LNCAP (cell line): ENCODE data around the gene SCP2D1.

Source experiments
- TF ChIP-seq, protein P1 (sequence below): fragments of 450-650 bp; IDR thresholded peaks from 2 replicates; pipeline ENCODE4 v1.5.1; 2017; ENCODE audit warnings: mild to moderate bottlenecking

Gene SCP2D1

GRCh38 chr20:18781509-18781908 is 32.1 kb upstream of the SCP2D1 start:
- TF ChIP-seq, protein P1, sequence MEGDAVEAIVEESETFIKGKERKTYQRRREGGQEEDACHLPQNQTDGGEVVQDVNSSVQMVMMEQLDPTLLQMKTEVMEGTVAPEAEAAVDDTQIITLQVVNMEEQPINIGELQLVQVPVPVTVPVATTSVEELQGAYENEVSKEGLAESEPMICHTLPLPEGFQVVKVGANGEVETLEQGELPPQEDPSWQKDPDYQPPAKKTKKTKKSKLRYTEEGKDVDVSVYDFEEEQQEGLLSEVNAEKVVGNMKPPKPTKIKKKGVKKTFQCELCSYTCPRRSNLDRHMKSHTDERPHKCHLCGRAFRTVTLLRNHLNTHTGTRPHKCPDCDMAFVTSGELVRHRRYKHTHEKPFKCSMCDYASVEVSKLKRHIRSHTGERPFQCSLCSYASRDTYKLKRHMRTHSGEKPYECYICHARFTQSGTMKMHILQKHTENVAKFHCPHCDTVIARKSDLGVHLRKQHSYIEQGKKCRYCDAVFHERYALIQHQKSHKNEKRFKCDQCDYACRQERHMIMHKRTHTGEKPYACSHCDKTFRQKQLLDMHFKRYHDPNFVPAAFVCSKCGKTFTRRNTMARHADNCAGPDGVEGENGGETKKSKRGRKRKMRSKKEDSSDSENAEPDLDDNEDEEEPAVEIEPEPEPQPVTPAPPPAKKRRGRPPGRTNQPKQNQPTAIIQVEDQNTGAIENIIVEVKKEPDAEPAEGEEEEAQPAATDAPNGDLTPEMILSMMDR: no peak

DNA sequence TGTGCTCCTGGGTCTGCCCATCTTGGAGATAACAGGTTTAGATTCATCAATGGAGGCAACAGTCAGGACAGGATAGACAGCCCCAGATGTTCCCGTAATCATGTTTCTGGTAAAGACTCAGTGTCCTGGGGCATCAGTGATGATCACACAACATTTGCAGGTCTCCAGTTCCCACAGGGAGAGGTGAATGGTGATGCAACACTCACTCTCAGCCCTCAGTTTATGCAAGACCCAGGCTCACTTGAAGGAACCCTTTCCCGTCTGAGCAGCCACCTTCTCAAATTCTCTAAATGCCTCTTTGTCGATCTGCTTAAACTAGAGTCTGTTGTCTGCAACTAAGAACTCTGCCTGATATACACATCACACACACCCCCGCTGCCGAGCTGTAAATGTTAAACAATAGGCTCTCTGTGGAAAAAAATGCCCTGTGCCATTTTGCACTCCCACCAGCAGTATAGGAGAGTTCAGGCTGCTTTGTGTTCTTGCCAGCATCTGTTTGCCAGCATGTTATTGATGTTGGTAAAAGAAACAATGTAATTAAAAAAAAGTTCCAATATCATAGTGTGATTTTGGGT is 30.1 kb upstream of the SCP2D1 start:
- TF ChIP-seq, protein P1: no peak

DNA sequence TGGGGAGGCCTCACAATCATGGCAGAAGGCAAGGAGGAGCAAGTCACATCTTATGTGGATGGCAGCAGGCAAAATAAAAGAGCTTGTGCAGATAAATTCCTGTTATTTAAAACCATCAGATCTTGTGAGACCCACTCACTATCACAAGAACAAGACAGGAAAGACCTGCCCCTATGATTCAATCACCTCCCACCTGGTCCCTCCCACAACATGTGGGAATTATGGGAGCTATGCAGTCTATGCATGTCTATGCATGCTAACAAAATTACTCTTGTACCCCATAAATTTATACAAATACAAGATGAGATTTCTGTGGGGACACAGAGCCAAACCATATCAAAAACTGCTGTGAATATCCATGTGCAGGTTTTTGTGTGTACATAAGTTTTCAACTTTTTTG is 25.6 kb upstream of the SCP2D1 start:
- TF ChIP-seq, protein P1: no peak

DNA sequence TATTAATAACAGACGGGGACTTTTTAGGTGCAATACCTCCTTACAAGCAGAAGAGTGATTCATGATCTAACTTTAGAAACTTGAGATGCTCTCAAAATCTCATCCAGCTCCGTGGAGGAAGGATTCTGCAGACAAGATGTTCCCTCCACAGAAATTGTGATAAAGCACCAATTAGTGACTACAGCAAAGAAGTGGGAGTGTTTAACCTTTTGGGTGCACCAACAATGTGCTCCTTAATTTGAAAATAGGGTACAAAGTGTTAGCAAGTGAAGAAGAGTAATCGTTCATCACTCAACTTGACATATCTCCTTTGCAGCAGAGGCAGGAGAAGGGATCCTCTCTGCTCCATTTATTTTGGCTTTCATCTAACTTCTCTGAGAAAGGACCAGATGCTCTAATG is 22.8 kb upstream of the SCP2D1 start:
- TF ChIP-seq, protein P1: no peak

- TF ChIP-seq, protein P1: peak; percentile 52
Observed at GRCh38 chr20:18793625-18794427, 19.8 kb upstream of the SCP2D1 start.

DNA sequence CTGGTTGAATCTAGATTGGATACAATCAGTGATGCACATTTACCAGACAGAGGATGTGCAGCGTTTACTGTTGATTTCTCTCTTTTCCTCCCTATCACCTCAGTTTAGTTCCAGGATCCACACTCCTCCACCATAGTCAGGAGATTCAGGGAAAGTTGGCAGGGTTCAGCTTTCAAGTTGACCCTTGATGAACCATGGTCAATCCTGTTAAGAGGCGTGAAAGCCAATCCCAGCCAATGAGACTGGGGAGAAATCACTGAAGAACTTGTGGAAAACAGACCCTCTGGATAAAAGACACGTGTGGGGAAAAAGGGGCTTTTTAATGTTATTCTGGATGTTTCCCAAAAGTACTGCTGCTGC is 19.2 kb upstream of the SCP2D1 start:
- TF ChIP-seq, protein P1: no peak

- TF ChIP-seq, protein P1: no peak
Observed at GRCh38 chr20:18795366-18795765, 18.2 kb upstream of the SCP2D1 start.
